K562 (cell line): ENCODE measurements around the gene MOSPD3. TPM values are rescaled to one million over a fixed set of nuclear protein-coding genes. Genes with fewer than 3 reads are reported as not detected.

Experiments used
- ARID1B ChIP-seq: fragments of 450-650 bp; IDR thresholded peaks from 2 replicates; pipeline ENCODE4 v1.6.1; 2016; ENCODE audit warnings: antibody characterized with exemption, mild to moderate bottlenecking, inconsistent platforms
- ATF2 ChIP-seq: sonication (generic); formaldehyde crosslinking; IDR thresholded peaks from 2 replicates; pipeline ENCODE4 v1.8.1; 2022; ENCODE audit warnings: missing genetic modification reagents
- BRD4 ChIP-seq: fragments of 200-600 bp; sonication (generic); IDR thresholded peaks from 2 replicates; pipeline ENCODE4 v1.6.1; 2017; ENCODE audit warnings: inconsistent platforms
- CHD2 ChIP-seq: IDR thresholded peaks from 2 replicates; pipeline ENCODE4 v1.6.1; 2011; ENCODE audit warnings: low read depth, low read length
- CREBBP ChIP-seq: IDR thresholded peaks from one replicate; pipeline ENCODE4 v1.6.1; 2012; ENCODE audit warnings: low read depth, mild to moderate bottlenecking, control low read depth, inconsistent platforms, low read length
- CXXC5 ChIP-seq: fragments of 250-450 bp; sonication (Bioruptor Pico); IDR thresholded peaks from 2 replicates; pipeline ENCODE4 v1.8.0; 2022; ENCODE audit warnings: inconsistent platforms, mild to moderate bottlenecking, moderate library complexity
- DEAF1 ChIP-seq: fragments of 450-650 bp; formaldehyde crosslinking; IDR thresholded peaks from 2 replicates; pipeline ENCODE4 v1.4.0; 2020; ENCODE audit warnings: mild to moderate bottlenecking, moderate library complexity
- FOS ChIP-seq: IDR thresholded peaks from 3 replicates; pipeline ENCODE4 v1.6.1; 2011; ENCODE audit not compliant: insufficient read length; ENCODE audit errors: extremely low read depth
- FOXO4 ChIP-seq: fragments of 450-650 bp; formaldehyde crosslinking; IDR thresholded peaks from 2 replicates; pipeline ENCODE4 v1.4.0; 2020; ENCODE audit warnings: mild to moderate bottlenecking, moderate library complexity
- GABPB2 ChIP-seq: fragments of 250-450 bp; sonication (Bioruptor Pico); conservative IDR thresholded peaks from 2 replicates; pipeline ENCODE4 v1.5.1; 2021; ENCODE audit warnings: mild to moderate bottlenecking
- KAT8 ChIP-seq: fragments of 450-650 bp; IDR thresholded peaks from 2 replicates; pipeline ENCODE4 v1.6.1; 2016; ENCODE audit warnings: low read depth, mild to moderate bottlenecking
- MTA3 ChIP-seq: fragments of 450-650 bp; formaldehyde crosslinking; IDR thresholded peaks from 2 replicates; pipeline ENCODE4 v1.6.1; 2017; ENCODE audit warnings: mild to moderate bottlenecking, borderline replicate concordance
- NONO ChIP-seq, 2 experiments: fragments of 200-400 bp in 1 of 2; fragments of 450-650 bp in 1 of 2; formaldehyde crosslinking in 1 of 2; IDR thresholded peaks; 2 replicates each; pipeline ENCODE4 v1.6.1; 2017; ENCODE audit warnings: low read depth in 2 of 2, mild to moderate bottlenecking in 2 of 2, moderate library complexity in 2 of 2, low read length in 1 of 2
- NR4A1 ChIP-seq, 2 experiments: fragments of 250-450 bp in 1 of 2; fragments of 450-650 bp in 1 of 2; sonication (Bioruptor Pico) in 1 of 2; IDR thresholded peaks; 2 replicates each; pipeline versions ENCODE4 v1.4.0 to v1.6.1; 2016 to 2020; ENCODE audit warnings: mild to moderate bottlenecking in 2 of 2, missing compliant biosample characterization in 1 of 2, missing genetic modification characterization in 1 of 2, moderate library complexity in 1 of 2
- OTX1 ChIP-seq: fragments of 450-650 bp; formaldehyde crosslinking; IDR thresholded peaks from 2 replicates; pipeline ENCODE4 v1.4.0; 2022; ENCODE audit warnings: mild to moderate bottlenecking
- YY1 ChIP-seq, 3 experiments: IDR thresholded peaks; 2 replicates each; pipeline ENCODE4 v1.6.1; 2011; ENCODE audit warnings: low read length in 2 of 3, mild to moderate bottlenecking in 2 of 3, moderate library complexity in 2 of 3, borderline replicate concordance in 1 of 3, control low read depth in 1 of 3, low read depth in 1 of 3; ENCODE audit not compliant: insufficient read depth in 3 of 3, insufficient replicate concordance in 2 of 3, control insufficient read depth in 1 of 3, insufficient read length in 1 of 3; ENCODE audit errors: extremely low read depth in 1 of 3
- ZBTB49 ChIP-seq: sonication (generic); formaldehyde crosslinking; IDR thresholded peaks from 2 replicates; pipeline ENCODE4 v1.8.0; 2022; ENCODE audit warnings: missing genetic modification reagents, mild to moderate bottlenecking, borderline replicate concordance
- ZBTB7A ChIP-seq: IDR thresholded peaks from 2 replicates; pipeline ENCODE4 v1.6.1; 2011; ENCODE audit warnings: low read depth, mild to moderate bottlenecking, low read length, moderate library complexity, borderline replicate concordance; ENCODE audit not compliant: control insufficient read depth
- ZNF347 ChIP-seq: fragments of 450-650 bp; formaldehyde crosslinking; IDR thresholded peaks from 2 replicates; pipeline ENCODE4 v1.4.0; 2020; ENCODE audit warnings: low read depth, mild to moderate bottlenecking, moderate library complexity
- polyA plus RNA-seq, 8 experiments: library from polyadenylated mRNA; depleted of rRNA in 4 of 8; stranded (reverse) in 5 of 8; unstranded in 3 of 8; fragments of >200 nt; fragmentation: Nextera tagmentation in 2 of 8; fragmentation: Illumina TruSeq in 1 of 8; extraction: Ambion mirVana in 2 of 8; extraction: Trizol in 1 of 8; gene quantifications; 2 replicates each; pipeline versions ENCODE4 v1.2.1 to v1.2.3, GENCODE V29; 2011 to 2014; ENCODE audit warnings: inconsistent platforms in 1 of 8, missing spikeins in 1 of 8
- total RNA-seq, 7 experiments: library from RNA; depleted of rRNA in 6 of 7; stranded (reverse); fragments of >200 nt in 6 of 7; fragmentation: Illumina TruSeq in 2 of 7; extraction: Trizol in 2 of 7; gene quantifications; 2 replicates each; pipeline versions ENCODE4 v1.2.1 to v1.2.3, GENCODE V29; 2011 to 2021; ENCODE audit warnings: low replicate concordance in 1 of 7

The MOSPD3 gene
- total and polyA plus RNA-seq, 9 of the 15 experiments (the other 6 are each of a cell fraction or from before 2014, with no cell fraction given) = 1.4 to 32.1 (median 7.3) TPM

- no peak for TF ChIP-seq ZBTB49 (CRISPR knock-in tag)
- TF ChIP-seq NR4A1 (CRISPR knock-in tag; IDR thresholded peaks at IDR 0.05) = no peak
- no peak for TF ChIP-seq NR4A1 (tag; IDR thresholded peaks at IDR 0.05)
- TF ChIP-seq MTA3 = peak; percentile 68; the same call in 1 of the 2 replicates
- TF ChIP-seq FOS = no peak
- TF ChIP-seq ARID1B = no peak
- TF ChIP-seq NONO (IDR thresholded peaks at IDR 0.05; ENCODE audit: low read depth in 2 of 2, low read length in 1 of 2) = no peak
- TF ChIP-seq KAT8 = no peak
- no peak for TF ChIP-seq BRD4
- TF ChIP-seq CHD2 = no peak
- TF ChIP-seq OTX1 = no peak
- peak in 1 of 3 experiments; percentile 48 for TF ChIP-seq YY1 (IDR thresholded peaks at IDR 0.05; ENCODE audit: borderline replicate concordance in 1 of 3, control insufficient read depth in 1 of 3, extremely low read depth in 1 of 3, insufficient read depth in 3 of 3, insufficient read length in 1 of 3, insufficient replicate concordance in 2 of 3, low read depth in 1 of 3, low read length in 2 of 3)
- no peak for TF ChIP-seq CREBBP
- no peak for TF ChIP-seq FOXO4 (CRISPR knock-in tag)
- TF ChIP-seq ZNF347 (CRISPR knock-in tag) = no peak
- no peak for TF ChIP-seq CXXC5
- no peak for TF ChIP-seq DEAF1 (CRISPR knock-in tag)
- peak; percentile 75; the same call in 1 of the 2 replicates for TF ChIP-seq ZBTB7A
- no peak for TF ChIP-seq ATF2 (CRISPR knock-in tag)
- no peak for TF ChIP-seq GABPB2 (CRISPR knock-in tag)
These were observed 43.2 kb upstream of the MOSPD3 start (continued) for GRCh38 chr7:100568896-100569844.
